Naive B cell (primary cell): ENCODE data around the gene OGDHL. TPM values are rescaled to one million over a fixed set of nuclear protein-coding genes. Genes with fewer than 3 reads are reported as not detected.

Source experiments
- ATAC-seq, 2 donors: fragments of 150-1000 bp; cut with Tn5 transposase; 2 replicates each; pipeline ENCODE4 v1.10.0; 2021; ENCODE audit warnings: low read depth in 2 of 2, mild to moderate bottlenecking in 2 of 2, moderate library complexity in 2 of 2
- DNase-seq: peaks from one replicate; pipeline ENCODE4 v3.0.0; 2022
- H3K27ac Mint-ChIP-seq, 6 donors: one replicate each; pipeline ENCODE4 v1.8.0; 2020 to 2022; ENCODE audit warnings: mild to moderate bottlenecking in 6 of 6, mixed read lengths in 6 of 6, moderate library complexity in 5 of 6, inconsistent platforms in 2 of 6
- H3K27me3 Mint-ChIP-seq, 3 donors: one replicate each; pipeline ENCODE4 v1.8.0; 2021 to 2022; ENCODE audit warnings: mixed read lengths in 3 of 3, mild to moderate bottlenecking in 1 of 3
- H3K36me3 Mint-ChIP-seq, 2 donors: one replicate each; pipeline ENCODE4 v1.8.0; 2020 to 2022; ENCODE audit warnings: mixed read lengths in 2 of 2, inconsistent platforms in 1 of 2, mild to moderate bottlenecking in 1 of 2
- H3K4me1 Mint-ChIP-seq, 3 donors: one replicate each; pipeline ENCODE4 v1.8.0; 2020 to 2022; ENCODE audit warnings: mixed read lengths in 3 of 3, inconsistent platforms in 1 of 3, mild to moderate bottlenecking in 1 of 3, moderate library complexity in 1 of 3
- H3K4me3 Mint-ChIP-seq, 8 donors: one replicate each; pipeline ENCODE4 v1.8.0; 2020 to 2022; ENCODE audit warnings: mild to moderate bottlenecking in 8 of 8, mixed read lengths in 8 of 8, moderate library complexity in 8 of 8, inconsistent platforms in 2 of 8
- H3K9me3 Mint-ChIP-seq, 7 donors: one replicate each; pipeline ENCODE4 v1.8.0; 2020 to 2022; ENCODE audit warnings: mixed read lengths in 7 of 7, mild to moderate bottlenecking in 5 of 7, inconsistent platforms in 2 of 7, moderate library complexity in 1 of 7
- polyA plus RNA-seq, 6 donors: library from polyadenylated mRNA; unstranded; fragments of 300-500 nt; fragmentation: Illumina TruSeq; gene quantifications; one replicate each; pipeline ENCODE4 v1.2.3, GENCODE V29; 2021; ENCODE audit warnings: low read depth in 6 of 6

The OGDHL gene
- polyA plus RNA-seq, 6 donors from 2014 or later = not detected

DNA sequence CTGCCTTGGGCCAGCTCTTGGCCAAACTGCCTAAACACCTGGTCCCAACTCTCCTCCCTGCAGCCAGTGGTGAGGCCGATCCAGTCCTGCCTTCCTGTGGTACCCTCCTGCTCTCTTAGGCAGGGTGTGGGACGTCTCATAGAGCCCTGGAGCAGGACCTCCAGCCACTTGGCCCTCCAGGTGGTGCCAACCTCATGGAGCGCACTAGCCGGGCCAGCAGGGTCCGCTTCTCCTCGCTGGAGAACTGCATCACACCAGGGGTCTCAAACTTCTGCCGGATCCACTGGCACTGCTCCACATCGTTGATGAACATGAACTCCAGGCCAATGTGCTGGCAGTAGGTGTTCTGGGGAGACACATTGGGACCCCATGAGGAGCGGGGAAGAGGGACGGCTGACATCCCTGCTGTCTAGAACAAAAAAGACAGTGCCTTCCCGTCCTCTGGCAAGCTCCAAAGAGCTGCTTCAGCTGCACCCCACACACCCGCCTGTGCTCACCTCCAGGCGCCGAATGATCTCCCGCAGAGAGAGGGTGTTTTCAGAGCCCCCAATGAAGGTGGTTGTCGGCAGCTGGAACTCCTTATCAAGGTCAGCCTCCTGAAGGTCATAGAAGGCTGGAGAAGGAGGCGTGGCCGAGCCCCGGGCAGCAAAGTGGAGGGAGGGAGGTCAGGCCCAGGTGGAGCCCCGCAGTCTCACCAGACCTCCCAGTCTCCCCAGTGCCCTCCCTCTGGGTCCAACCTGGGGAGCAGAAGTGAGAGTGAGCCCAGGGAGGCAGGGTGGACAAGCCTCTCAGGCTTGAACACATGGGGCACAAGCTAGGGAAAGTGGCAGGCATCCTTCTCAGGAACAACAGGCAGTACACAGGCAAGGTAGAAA lies 10.2 kb downstream of the OGDHL start:
- no peak for ATAC-seq
- Mint-ChIP-seq H3K27ac (no peak overlapping the region), H3K4me3 (no peak overlapping the region), H3K27me3 (peaks cover 13 to 40% (median 29%) of the 10 kb centered on the region in 3 donors), H3K36me3 (no peaks in the 10 kb centered on the region), H3K4me1 (no peaks in the 10 kb centered on the region), H3K9me3 (no peaks in the 10 kb centered on the region)
- DNase-seq = no peak

GRCh38 chr10:49751216-49751615 lies 10.9 kb downstream of the OGDHL start:
- no peak for DNase-seq
- Mint-ChIP-seq H3K9me3 (no peaks in the 10 kb centered on the region), H3K27ac (peak overlapping the region in 1 of 6 donors; percentile 29), H3K36me3 (no peaks in the 10 kb centered on the region), H3K27me3 (peaks cover 13 to 40% (median 26%) of the 10 kb centered on the region in 3 donors), H3K4me3 (no peak overlapping the region), H3K4me1 (no peaks in the 10 kb centered on the region)
- no peak for ATAC-seq

- Mint-ChIP-seq H3K27me3 (peaks cover 12 to 35% (median 22%) of the 10 kb centered on the region in 3 donors), H3K27ac (no peak overlapping the region), H3K9me3 (no peaks in the 10 kb centered on the region), H3K36me3 (no peaks in the 10 kb centered on the region), H3K4me1 (no peaks in the 10 kb centered on the region), H3K4me3 (peak overlapping the region in 1 of 8 donors; percentile 25)
- DNase-seq (no peak), ATAC-seq (no peak)
Observed at GRCh38 chr10:49750546-49750945, 11.6 kb downstream of the OGDHL start.

DNA sequence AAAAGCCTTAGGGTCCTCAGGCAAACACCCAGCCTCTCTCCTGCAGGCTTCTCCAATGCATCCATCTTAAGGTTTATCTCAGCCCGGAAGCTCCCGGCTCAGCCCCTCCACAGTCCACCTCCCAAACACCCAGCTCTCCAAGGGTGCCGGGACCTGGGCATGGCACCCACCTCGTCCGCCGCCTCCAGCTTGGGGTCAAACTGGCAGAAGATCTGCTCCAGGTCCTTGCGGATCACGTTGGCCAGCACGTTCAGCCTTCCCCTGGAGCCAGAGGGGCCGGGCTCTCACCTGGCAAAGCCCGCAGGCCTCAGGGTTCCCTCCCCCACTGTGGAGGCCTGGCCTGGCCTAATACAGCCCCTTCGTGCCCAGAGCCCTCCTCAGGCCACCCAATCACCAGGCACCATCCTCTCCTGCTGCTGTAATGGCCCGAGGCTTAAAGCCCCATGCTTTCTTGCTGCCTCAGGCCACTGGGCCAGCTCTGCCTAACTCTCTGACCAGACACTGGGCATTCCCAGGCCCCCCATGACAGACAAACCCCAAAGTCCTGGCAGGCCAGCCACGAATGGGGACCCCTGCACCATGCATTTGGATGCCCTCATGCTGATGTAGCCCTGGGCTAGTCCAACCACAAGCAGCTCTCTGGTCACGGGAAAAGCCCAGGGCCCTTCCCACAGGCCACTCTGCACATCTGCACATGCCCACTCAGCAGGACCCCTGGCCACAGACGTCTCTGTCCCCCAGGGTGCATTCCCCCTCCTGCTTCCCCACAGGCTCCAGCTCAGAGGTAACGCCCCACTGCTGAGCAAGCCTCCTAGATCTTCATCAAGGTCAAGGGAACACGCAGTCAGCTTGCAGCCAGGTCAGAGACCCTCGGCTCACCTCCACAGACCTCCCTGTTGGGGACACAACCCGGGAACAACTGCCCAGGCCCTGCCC lies 12.3 kb downstream of the OGDHL start:
- Mint-ChIP-seq H3K9me3 (no peaks in the 10 kb centered on the region), H3K36me3 (no peaks in the 10 kb centered on the region), H3K27ac (no peak overlapping the region), H3K4me3 (no peak overlapping the region), H3K27me3 (peaks cover 7 to 35% (median 22%) of the 10 kb centered on the region in 3 donors), H3K4me1 (no peaks in the 10 kb centered on the region)
- DNase-seq (no peak), ATAC-seq (no peak)

DNA sequence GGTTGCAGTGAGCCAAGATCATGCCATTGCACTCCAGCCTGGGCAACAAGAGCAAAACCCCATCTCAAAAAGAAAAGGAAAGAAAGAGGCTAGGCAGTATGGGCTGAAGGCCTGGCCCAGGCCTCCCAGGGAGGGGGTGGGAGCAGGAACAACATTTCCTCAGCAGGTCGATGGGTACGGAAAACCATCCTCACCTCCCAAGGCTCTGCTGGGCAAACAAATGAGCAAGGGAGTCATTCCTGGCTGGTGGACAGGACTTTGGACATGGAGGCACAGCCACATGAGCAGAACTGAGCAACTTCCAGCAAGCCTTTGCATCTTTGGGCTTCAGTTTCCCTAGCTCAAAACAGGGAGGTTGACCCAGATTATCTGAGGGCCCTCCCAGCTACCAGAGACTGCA lies 13.0 kb downstream of the OGDHL start:
- Mint-ChIP-seq H3K9me3 (no peaks in the 10 kb centered on the region), H3K27me3 (peaks cover 7 to 35% (median 22%) of the 10 kb centered on the region in 3 donors), H3K36me3 (no peaks in the 10 kb centered on the region), H3K27ac (no peak overlapping the region), H3K4me3 (no peak overlapping the region), H3K4me1 (no peaks in the 10 kb centered on the region)
- ATAC-seq = no peak
- DNase-seq = no peak

- no peak overlapping the region for H3K4me3 Mint-ChIP-seq
- H3K27me3 Mint-ChIP-seq = peaks cover 7 to 35% (median 22%) of the 10 kb centered on the region in 3 donors
- no peak overlapping the region for H3K27ac Mint-ChIP-seq
- no peak for DNase-seq
- no peak for ATAC-seq
- H3K9me3 Mint-ChIP-seq = no peaks in the 10 kb centered on the region
- no peaks in the 10 kb centered on the region for H3K4me1 Mint-ChIP-seq
- no peaks in the 10 kb centered on the region for H3K36me3 Mint-ChIP-seq
Observed at GRCh38 chr10:49748006-49748405, 14.1 kb downstream of the OGDHL start.

DNA sequence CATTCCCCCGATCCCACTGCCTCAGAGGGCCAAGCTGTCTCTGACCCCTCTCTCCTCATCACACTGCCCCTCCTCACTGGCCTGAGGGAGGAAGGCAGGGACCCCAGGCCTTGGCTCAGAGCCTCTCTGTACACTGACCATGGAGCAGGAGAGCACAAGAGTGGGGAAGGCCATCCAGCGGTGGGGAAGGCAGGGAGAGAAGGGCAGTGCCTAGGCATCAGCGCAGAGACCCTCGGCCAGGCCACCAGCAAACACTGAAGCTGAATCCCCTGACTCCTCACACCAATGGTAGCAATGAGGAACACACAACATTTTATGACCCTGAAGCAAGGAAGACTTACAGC lies 14.8 kb downstream of the OGDHL start:
- no peak overlapping the region for H3K4me3 Mint-ChIP-seq
- ATAC-seq (no peak), DNase-seq (no peak)
- peaks cover 7 to 29% (median 22%) of the 10 kb centered on the region in 3 donors for H3K27me3 Mint-ChIP-seq
- no peaks in the 10 kb centered on the region for H3K4me1 Mint-ChIP-seq
- no peaks in the 10 kb centered on the region for H3K36me3 Mint-ChIP-seq
- H3K27ac Mint-ChIP-seq = no peak overlapping the region
- peaks cover 0 to 2% (median 0%) of the 10 kb centered on the region in 7 donors for H3K9me3 Mint-ChIP-seq

DNA sequence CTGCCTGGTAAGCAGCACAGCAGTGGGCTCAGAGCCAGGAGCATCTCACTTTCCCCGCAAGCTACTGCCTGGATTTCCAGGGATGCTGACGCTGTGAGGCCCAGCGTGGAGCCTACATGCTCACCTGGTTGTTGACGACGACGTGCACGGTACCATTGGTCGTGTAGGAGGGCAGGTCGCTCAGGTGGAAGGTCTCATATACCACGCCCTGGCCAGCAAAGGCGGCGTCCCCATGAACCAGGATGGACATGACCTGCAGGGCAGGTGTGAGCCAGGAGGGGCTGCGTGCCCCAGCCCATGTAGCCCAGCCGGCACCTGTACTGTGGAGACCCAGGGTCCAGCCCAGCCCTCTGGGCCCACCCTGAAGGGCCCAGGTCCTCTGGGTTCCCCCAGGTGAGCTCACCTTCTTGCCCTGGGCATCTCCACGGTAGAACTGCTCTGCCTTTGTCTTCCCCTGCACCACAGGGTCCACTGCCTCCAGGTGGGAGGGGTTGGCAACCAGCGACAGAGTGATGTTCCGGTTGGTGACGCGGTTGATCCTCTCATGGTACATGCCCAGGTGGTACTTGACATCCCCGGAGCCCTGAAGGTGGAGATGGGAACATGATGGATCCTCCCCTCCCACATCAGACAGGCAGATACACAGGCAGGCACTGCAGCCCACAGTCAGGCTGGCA lies 15.4 kb downstream of the OGDHL start:
- Mint-ChIP-seq H3K27ac (no peak overlapping the region), H3K9me3 (peaks cover 0 to 7% (median 0%) of the 10 kb centered on the region in 7 donors), H3K4me1 (no peaks in the 10 kb centered on the region), H3K4me3 (no peak overlapping the region), H3K36me3 (no peaks in the 10 kb centered on the region), H3K27me3 (peaks cover 7 to 25% (median 20%) of the 10 kb centered on the region in 3 donors)
- no peak for DNase-seq
- no peak for ATAC-seq

- H3K27me3 Mint-ChIP-seq = peaks cover 3 to 15% (median 10%) of the 10 kb centered on the region in 3 donors
- ATAC-seq (no peak), DNase-seq (no peak)
- no peaks in the 10 kb centered on the region for H3K36me3 Mint-ChIP-seq
- H3K9me3 Mint-ChIP-seq = peaks cover 0 to 10% (median 0%) of the 10 kb centered on the region in 7 donors
- H3K4me1 Mint-ChIP-seq = no peaks in the 10 kb centered on the region
- no peak overlapping the region for H3K27ac Mint-ChIP-seq
- H3K4me3 Mint-ChIP-seq = no peak overlapping the region
Observed at GRCh38 chr10:49745756-49746155, 16.4 kb downstream of the OGDHL start.

DNA sequence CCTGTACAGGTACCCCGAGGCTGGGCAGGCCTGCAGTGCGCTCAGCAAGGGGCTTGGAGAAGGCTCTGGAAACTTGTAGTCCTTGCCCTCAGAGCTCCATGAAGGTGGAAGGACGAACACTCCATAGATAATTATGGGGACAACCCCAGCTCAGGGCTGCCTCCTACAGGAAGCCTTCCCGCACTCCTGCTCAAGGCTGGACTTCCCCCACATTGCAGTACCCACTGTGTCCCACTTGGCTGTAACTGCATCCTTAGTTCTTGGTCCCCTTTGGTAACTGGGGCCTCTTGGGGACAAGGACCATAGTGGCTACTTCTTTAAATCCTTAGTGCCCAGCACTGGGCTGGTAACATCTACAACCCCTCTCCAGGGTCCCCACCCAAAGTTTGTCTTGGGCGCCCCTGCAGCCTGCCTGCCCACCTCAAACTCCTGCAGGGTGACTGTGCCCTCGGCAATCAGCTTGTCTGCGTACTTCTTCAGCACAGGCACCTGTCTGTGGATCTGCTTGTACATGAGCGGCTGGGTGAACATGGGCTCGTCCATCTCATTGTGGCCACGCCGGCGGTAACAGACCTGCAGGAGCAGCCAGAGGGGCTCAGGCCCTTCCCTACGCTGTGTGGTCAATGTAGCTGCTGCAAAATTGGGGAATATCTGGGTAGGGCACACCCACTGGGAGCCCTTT lies 17.1 kb downstream of the OGDHL start:
- ATAC-seq = no peak
- H3K4me3 Mint-ChIP-seq = no peak overlapping the region
- no peaks in the 10 kb centered on the region for H3K4me1 Mint-ChIP-seq
- H3K27ac Mint-ChIP-seq = no peak overlapping the region
- peaks cover 0 to 10% (median 0%) of the 10 kb centered on the region in 7 donors for H3K9me3 Mint-ChIP-seq
- no peaks in the 10 kb centered on the region for H3K36me3 Mint-ChIP-seq
- DNase-seq = no peak
- H3K27me3 Mint-ChIP-seq = peaks cover 3 to 12% (median 3%) of the 10 kb centered on the region in 3 donors

- ATAC-seq (no peak), DNase-seq (no peak)
- no peak overlapping the region for H3K4me3 Mint-ChIP-seq
- H3K27ac Mint-ChIP-seq = no peak overlapping the region
- H3K27me3 Mint-ChIP-seq = peaks cover 0 to 6% (median 3%) of the 10 kb centered on the region in 3 donors
- H3K4me1 Mint-ChIP-seq = no peaks in the 10 kb centered on the region
- peaks cover 0 to 10% (median 0%) of the 10 kb centered on the region in 7 donors for H3K9me3 Mint-ChIP-seq
- no peaks in the 10 kb centered on the region for H3K36me3 Mint-ChIP-seq
Observed at GRCh38 chr10:49744091-49744685, 17.9 kb downstream of the OGDHL start.

DNA sequence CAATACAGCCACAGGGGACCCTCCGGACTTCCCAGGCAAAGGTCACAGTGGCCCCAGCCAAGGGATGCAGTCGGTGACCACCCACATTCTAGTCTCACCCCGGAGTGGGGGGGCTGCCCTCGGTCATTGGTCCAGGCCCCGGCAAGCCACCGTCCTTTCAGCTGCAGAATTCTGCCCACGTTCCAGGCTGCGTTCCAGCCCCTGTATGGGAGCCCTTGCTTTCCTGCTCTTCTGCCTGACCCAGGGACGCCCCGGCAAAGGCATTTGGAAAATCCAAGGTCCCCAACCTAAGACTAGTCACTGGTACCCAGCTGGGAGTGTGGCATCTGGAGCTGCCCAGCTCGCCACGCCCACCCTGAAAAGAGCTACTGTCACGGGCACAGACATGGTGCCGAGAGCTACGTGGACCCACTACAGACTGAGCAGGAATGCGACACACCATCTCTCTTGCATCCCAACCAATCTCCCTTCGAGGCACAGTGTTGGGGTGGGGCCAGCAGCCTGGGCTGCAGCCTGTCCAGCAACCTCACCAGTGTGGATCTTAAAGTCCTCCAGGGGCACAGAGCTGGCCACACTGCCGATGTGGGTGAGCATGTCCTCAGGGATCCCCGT lies 18.6 kb downstream of the OGDHL start:
- H3K36me3 Mint-ChIP-seq = no peaks in the 10 kb centered on the region
- H3K27me3 Mint-ChIP-seq = peaks cover 0 to 6% (median 3%) of the 10 kb centered on the region in 3 donors
- DNase-seq (no peak), ATAC-seq (no peak)
- H3K4me3 Mint-ChIP-seq = no peak overlapping the region
- no peak overlapping the region for H3K27ac Mint-ChIP-seq
- peaks cover 0 to 10% (median 0%) of the 10 kb centered on the region in 7 donors for H3K9me3 Mint-ChIP-seq
- no peaks in the 10 kb centered on the region for H3K4me1 Mint-ChIP-seq
